Tibial nerve (tissue), 4 donors: ENCODE measurements around the gene ST3GAL2.

Source experiments
- CTCF ChIP-seq, 5 experiments: fragments of 200-600 bp in 3 of 5; fragments of 450-650 bp in 2 of 5; sonication (generic) in 3 of 5; IDR thresholded peaks; one replicate each; pipeline ENCODE4 v1.5.1; 2016 to 2019; ENCODE audit warnings: antibody characterized with exemption in 5 of 5, mild to moderate bottlenecking in 3 of 5, moderate library complexity in 2 of 5
- EP300 ChIP-seq, 2 donors: sonication (generic); formaldehyde crosslinking; IDR thresholded peaks; one replicate each; pipeline ENCODE4 v1.6.1; 2017; ENCODE audit warnings: antibody characterized with exemption in 2 of 2, mild to moderate bottlenecking in 1 of 2
- POLR2A ChIP-seq, 2 donors: fragments of 450-650 bp; IDR thresholded peaks; one replicate each; pipeline ENCODE4 v1.6.1; 2017; ENCODE audit warnings: antibody characterized with exemption in 2 of 2, mild to moderate bottlenecking in 2 of 2, moderate library complexity in 2 of 2

DNA sequence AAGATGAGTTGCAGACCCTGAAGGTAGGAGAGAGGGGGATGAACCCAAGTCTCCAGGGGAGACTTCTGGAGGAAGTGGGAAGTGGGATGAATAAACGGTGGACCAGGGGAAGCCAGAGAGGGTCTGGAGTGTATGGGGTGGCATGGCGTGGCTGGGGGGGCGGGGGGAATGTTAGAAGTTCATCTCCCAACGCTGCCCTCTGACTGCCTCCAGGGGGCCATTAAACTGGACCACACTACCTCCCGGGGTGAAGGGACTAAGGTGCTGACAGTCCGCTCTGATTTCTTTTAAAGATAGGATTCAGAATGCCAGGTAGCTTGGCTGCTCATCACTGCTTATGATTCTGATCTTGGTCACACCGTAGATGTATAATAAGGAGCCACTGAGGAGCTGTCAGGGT is 21.2 kb downstream of the ST3GAL2 start:
- no peak for TF ChIP-seq POLR2A (IDR thresholded peaks at IDR 0.05)
- TF ChIP-seq EP300 (IDR thresholded peaks at IDR 0.05) = no peak
- TF ChIP-seq CTCF (IDR thresholded peaks at IDR 0.05) = no peak
